GM18499 (cell line): ENCODE results near the gene LY6G6C.

Experiments
- ATAC-seq: cut with Tn5 transposase; IDR thresholded peaks from one replicate; pipeline ENCODE4 v1.9.1; 2021; ENCODE audit warnings: moderate number of reproducible peaks; ENCODE audit not compliant: insufficient read depth, unreplicated experiment

Gene LY6G6C

GRCh38 chr6:31721351-31722020 is at the start of gene LY6G6C:
Gene LY6G6C (minus strand): TSS chr6:31721746. CDS start chr6:31721679, 67 bp downstream.
- ATAC-seq, result no peak

DNA sequence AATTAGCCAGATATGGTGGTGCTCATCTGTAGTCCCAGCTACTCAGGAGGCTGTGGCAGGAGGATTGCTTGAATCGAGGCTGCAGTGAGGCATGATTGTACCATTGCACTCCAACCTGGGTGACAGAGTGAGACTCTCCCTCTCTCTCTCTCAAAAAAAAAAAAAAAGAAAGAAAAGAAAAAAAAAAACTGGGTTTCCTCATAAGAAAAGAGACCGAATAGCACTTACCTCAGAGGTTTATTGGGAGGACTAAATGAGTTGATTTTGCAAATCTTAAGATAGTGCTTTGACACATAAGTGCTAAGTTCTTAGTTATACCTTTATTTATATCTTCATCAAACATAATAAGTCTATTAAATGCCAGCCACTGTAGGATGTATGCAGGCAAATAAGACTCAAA is 49.3 kb upstream of the LY6G6C start:
- ATAC-seq, result no peak

GRCh38 chr6:31769684-31770371 is 48.3 kb upstream of the LY6G6C start:
- no peak for ATAC-seq

- no peak for ATAC-seq
Measured at GRCh38 chr6:31768363-31769257, 47.1 kb upstream of the LY6G6C start.

DNA sequence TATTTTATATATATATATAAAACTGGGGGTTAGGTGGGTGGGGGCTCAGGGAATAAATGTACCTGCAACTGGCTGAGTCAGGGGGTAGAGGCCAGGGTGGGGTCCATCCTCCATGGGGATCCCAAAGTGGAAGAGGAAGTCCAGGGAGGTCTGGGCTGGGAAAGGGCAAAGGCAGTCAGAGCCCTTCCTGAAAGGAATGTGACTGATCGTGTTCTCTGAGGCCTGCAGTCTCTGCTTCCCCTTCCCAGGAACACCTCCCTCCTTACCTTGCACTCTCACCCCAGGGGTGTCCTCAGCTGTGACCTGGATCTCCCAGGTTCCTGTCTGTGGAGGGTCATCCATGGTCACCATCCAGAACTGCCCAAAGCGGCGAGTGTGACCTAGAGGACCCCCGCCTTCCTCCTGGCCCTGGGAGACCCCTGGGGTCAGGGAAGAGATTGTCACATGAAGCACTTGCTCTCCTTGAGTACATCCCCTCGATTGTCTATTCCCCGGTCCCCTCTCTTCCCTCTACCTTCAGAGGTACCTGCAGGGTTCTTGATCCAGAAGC is 45.6 kb upstream of the LY6G6C start:
- no peak for ATAC-seq

GRCh38 chr6:31765910-31766794 is 44.6 kb upstream of the LY6G6C start:
- ATAC-seq, result no peak

GRCh38 chr6:31765559-31765909 is 44.0 kb upstream of the LY6G6C start:
- ATAC-seq, result no peak

- ATAC-seq, result no peak
Measured at GRCh38 chr6:31764198-31764597, 42.7 kb upstream of the LY6G6C start.

- no peak for ATAC-seq
Measured at GRCh38 chr6:31763619-31763940, 42.0 kb upstream of the LY6G6C start.

DNA sequence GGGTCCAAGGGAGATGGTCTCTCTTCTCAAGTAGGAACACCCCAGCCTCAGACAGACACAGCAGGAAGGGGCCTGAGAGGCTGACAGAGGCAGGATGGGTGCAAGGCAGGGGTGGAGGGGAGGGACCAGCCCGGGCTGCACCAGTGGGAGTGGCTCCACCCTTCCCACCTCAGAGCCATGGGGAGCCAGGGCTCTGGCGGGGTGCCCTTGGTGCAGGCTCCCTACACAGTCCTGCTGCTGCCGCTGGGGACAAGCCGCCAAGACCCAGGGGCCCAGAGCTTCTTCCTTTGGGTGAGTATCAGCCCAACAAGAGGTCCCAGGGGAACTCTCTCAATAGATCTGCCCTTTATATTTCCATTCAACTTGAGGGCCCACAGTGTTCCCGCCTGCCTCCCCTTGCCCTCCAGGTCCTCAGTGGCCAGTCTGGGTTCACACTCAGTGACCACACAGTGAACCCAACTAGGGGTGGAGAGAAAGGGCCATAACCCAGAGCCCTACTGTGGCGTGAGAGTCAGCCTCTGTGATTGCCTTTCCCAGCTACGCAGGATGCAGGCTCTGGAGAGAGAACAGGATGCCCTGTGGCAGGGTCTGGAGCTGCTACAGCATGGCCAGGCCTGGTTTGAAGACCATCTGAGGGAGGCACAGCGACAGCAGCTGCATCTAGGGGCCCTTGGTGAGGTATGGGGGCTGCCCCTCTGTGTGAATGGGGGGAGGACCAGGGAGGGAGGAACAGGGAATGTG is 41.5 kb upstream of the LY6G6C start:
- no peak for ATAC-seq

GRCh38 chr6:31762356-31762755 is 40.8 kb upstream of the LY6G6C start, which contains the start of gene SAPCD1:
Gene SAPCD1 (plus strand): TSS chr6:31762656. CDS start chr6:31763055, 399 bp downstream.
- no peak for ATAC-seq

- ATAC-seq, result no peak
Measured at GRCh38 chr6:31761343-31761742, 39.8 kb upstream of the LY6G6C start.

DNA sequence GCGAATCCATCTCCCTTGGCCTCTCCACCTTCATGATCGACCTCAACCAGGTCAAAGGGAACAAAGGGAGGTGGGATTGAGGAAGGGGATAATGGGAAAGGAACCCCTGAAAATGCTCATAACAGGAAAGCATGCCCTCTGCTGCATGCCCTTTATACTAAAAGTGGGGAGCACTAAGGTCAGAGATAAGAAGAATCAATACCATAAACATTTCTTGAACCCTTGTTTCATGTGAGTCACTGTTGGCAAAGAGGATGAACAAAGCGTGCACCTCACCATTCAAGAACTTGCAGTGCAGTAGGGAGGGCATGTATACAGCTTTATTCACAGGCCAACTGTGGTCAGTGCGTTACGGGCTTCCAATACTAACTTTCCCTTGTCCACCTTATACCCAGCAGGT is 39.2 kb upstream of the LY6G6C start:
- ATAC-seq, result no peak

- ATAC-seq, result no peak
Measured at GRCh38 chr6:31758281-31758680, 36.7 kb upstream of the LY6G6C start.

DNA sequence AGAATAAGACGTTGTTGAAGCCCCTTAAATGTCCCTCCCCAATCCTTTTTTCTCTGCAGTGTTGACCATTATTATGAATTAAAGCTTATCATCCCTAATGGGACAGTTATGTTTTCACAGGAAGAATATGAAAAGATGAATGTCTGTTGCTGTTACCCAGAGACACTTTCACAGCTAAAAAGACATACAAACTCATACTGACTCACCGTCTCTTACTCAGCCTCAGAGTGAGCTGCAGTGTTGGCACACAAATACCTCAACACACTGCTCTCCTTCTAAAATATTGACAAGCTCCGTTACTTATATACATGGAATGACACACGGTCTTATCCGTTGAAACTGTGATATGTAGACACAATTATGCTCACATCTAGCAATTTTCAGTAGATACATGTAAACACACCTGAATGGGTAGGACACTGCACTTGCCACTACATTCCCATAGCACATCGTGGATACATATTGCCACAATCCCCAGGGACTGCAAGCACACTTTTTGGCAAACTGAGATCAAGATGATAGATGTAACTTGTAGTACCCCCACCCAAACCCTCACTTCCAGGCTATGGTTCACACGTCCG is 31.3 kb upstream of the LY6G6C start:
- ATAC-seq, result no peak

GRCh38 chr6:31750411-31751022 is 29.0 kb upstream of the LY6G6C start:
- ATAC-seq, result no peak

DNA sequence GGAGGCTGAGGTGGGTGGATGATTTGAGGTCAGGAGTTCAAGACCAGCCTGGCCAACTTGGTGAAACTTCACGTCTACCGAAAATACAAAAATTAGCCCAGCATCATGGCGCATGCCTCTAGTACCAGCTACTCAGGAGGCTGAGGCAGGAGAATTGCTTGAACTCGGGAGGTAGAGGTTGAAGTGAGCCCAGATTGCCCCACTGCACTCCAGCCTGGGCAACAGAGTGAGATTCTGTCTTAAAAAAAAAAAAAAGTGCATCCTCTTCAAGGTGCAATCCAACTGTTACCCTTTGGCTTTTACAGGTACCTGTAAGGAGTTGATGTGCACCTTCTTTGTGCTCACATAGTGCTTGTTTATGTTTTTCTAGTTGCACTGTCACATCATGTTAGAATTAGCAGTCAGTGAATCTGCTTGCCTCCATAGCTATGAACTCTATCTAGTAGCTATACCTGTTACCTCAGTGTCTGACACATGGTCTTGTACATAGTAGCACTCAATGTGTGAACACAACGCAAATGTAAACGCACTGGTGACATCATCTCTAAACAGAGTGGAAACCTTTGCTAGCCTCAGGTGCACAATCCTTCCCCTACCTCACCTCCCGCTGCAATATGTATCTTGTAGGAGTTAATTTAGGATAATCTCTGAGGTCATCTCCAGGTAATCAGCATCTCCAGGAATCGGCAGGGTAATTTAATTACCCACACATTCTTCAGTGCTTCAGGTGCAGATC is 27.9 kb upstream of the LY6G6C start:
- no peak for ATAC-seq

- ATAC-seq, result no peak
Measured at GRCh38 chr6:31744422-31744821, 22.9 kb upstream of the LY6G6C start.
